Keratinocyte (primary cell): ENCODE measurements around the gene ZNF425. TPM values are rescaled to one million over a fixed set of nuclear protein-coding genes. Genes with fewer than 3 reads are reported as not detected.

Experiments
- DNase-seq: peaks from one replicate; pipeline ENCODE4 v3.0.0-alpha.2; 2011; ENCODE audit warnings: low read depth, missing footprints, low spot score
- FAIRE-seq: peaks from 2 replicates; lab custom pipeline; 2011; peaks lifted over from hg19 to GRCh38; lab: Jason Lieb, UNC
- H2AFZ ChIP-seq: 2 replicates; pipeline ENCODE4 v1.6.0; 2012; ENCODE audit warnings: low read length, control low read depth, inconsistent platforms; ENCODE audit not compliant: control insufficient read depth
- H3K27ac ChIP-seq: 2 replicates; pipeline ENCODE4 v1.5.1; 2011; ENCODE audit warnings: low read length; ENCODE audit not compliant: control insufficient read depth, insufficient read depth
- H3K27me3 ChIP-seq: 3 replicates; pipeline ENCODE4 v1.6.0; 2011; ENCODE audit warnings: low read length; ENCODE audit not compliant: control insufficient read depth, insufficient read depth; ENCODE audit errors: extremely low read depth
- H3K36me3 ChIP-seq, 2 experiments: 2 replicates in 1 of 2; 3 replicates in 1 of 2; pipeline ENCODE4 v1.5.1; 2011; ENCODE audit warnings: low read length in 2 of 2, mild to moderate bottlenecking in 1 of 2; ENCODE audit not compliant: control insufficient read depth in 2 of 2, insufficient read depth in 2 of 2; ENCODE audit errors: extremely low read depth in 1 of 2
- H3K4me1 ChIP-seq: 3 replicates; pipeline ENCODE4 v1.5.1; 2011; ENCODE audit warnings: low read length; ENCODE audit not compliant: control insufficient read depth, insufficient read depth; ENCODE audit errors: extremely low read depth
- H3K4me2 ChIP-seq: 3 replicates; pipeline ENCODE4 v1.6.0; 2011; ENCODE audit warnings: low read depth, low read length; ENCODE audit not compliant: control insufficient read depth, insufficient read depth; ENCODE audit errors: extremely low read depth
- H3K4me3 ChIP-seq, 3 experiments: fragments of 200-600 bp in 1 of 3; sonication (generic) in 1 of 3; 2 replicates in 2 of 3; 3 replicates in 1 of 3; pipeline ENCODE4 v1.5.1; 2011 to 2016; ENCODE audit warnings: low read length in 3 of 3, mild to moderate bottlenecking in 3 of 3, control low read depth in 2 of 3, inconsistent platforms in 1 of 3, low read depth in 1 of 3, mixed read lengths in 1 of 3, mixed run types in 1 of 3, moderate library complexity in 1 of 3; ENCODE audit not compliant: control insufficient read depth in 2 of 3, insufficient read depth in 2 of 3; ENCODE audit errors: extremely low read depth in 1 of 3
- H3K79me2 ChIP-seq: 2 replicates; pipeline ENCODE4 v1.6.0; 2012; ENCODE audit warnings: low read length; ENCODE audit not compliant: control insufficient read depth, insufficient read depth
- H3K9ac ChIP-seq: 3 replicates; pipeline ENCODE4 v1.6.0; 2011; ENCODE audit warnings: low read length; ENCODE audit not compliant: control insufficient read depth, insufficient read depth; ENCODE audit errors: extremely low read depth
- H3K9me1 ChIP-seq: 3 replicates; pipeline ENCODE4 v1.6.0; 2011; ENCODE audit warnings: low read length; ENCODE audit not compliant: control insufficient read depth, insufficient read depth; ENCODE audit errors: extremely low read depth
- H3K9me3 ChIP-seq: 2 replicates; pipeline ENCODE4 v1.5.1; 2012; ENCODE audit warnings: low read depth, low read length; ENCODE audit not compliant: control insufficient read depth
- H4K20me1 ChIP-seq: 3 replicates; pipeline ENCODE4 v1.6.0; 2011; ENCODE audit warnings: low read length; ENCODE audit not compliant: control insufficient read depth, insufficient read depth; ENCODE audit errors: extremely low read depth
- EZH2 ChIP-seq: IDR thresholded peaks from one replicate; pipeline ENCODE4 v1.6.1; 2012; ENCODE audit warnings: inconsistent platforms, mild to moderate bottlenecking, low read length, moderate library complexity
- dilution Hi-C: fragments of 300-500 bp; cut with MboI; formaldehyde crosslinking; loops from one replicate; pipeline ENCODE4 v1.7.0; 2020; ENCODE audit warnings: low sequenced_read_pairs; ENCODE audit not compliant: extremely low pct_ligation_motif_present
- polyA plus RNA-seq, 5 experiments: library from polyadenylated mRNA; depleted of rRNA in 3 of 5; stranded (reverse) in 3 of 5; stranded (forward) in 1 of 5; unstranded in 1 of 5; fragments of >200 nt; gene quantifications; 1 replicate in 1 of 5; 2 replicates in 3 of 5; 3 replicates in 1 of 5; pipeline versions ENCODE4 v1.2.1 to v1.2.3, GENCODE V29; 2011 to 2012; ENCODE audit warnings: missing spikeins in 2 of 5, low read depth in 1 of 5, low replicate concordance in 1 of 5
- TF ChIP-seq, protein P1 (sequence below), 3 experiments: IDR thresholded peaks in 1 of 3; conservative IDR thresholded peaks in 1 of 3; optimal IDR thresholded peaks in 1 of 3; 2 replicates in 2 of 3; 3 replicates in 1 of 3; pipeline versions ENCODE3 to v1.5.1; 2011; ENCODE audit warnings: low read length in 3 of 3, mild to moderate bottlenecking in 3 of 3, moderate library complexity in 2 of 3, control low read depth in 1 of 3, inconsistent platforms in 1 of 3; ENCODE audit not compliant: insufficient read depth in 2 of 3; ENCODE audit errors: extremely low read depth in 1 of 3

ZNF425 gene
- polyA plus RNA-seq, 1 donor (not counting 4 experiments of a cell fraction or from before 2014, with no cell fraction given) = 1.8 TPM

- dilution Hi-C loops = no loop called here
- Histone ChIP-seq H3K36me3 (peaks cover 0 to 8% of the 10 kb centered on the region in 2 experiments), H3K4me3 (no peak overlapping the region), H3K9ac (no peak overlapping the region), H3K27ac (no peak overlapping the region), H3K9me1 (no peaks in the 10 kb centered on the region), H3K27me3 (no peaks in the 10 kb centered on the region), H2AFZ (no peak overlapping the region), H3K4me1 (no peaks in the 10 kb centered on the region), H3K79me2 (no peaks in the 10 kb centered on the region), H3K9me3 (no peaks in the 10 kb centered on the region), H4K20me1 (no peaks in the 10 kb centered on the region), H3K4me2 (no peak overlapping the region)
- FAIRE-seq (no peak), DNase-seq (no peak)
- TF ChIP-seq EZH2 = no peak
- TF ChIP-seq, protein P1, sequence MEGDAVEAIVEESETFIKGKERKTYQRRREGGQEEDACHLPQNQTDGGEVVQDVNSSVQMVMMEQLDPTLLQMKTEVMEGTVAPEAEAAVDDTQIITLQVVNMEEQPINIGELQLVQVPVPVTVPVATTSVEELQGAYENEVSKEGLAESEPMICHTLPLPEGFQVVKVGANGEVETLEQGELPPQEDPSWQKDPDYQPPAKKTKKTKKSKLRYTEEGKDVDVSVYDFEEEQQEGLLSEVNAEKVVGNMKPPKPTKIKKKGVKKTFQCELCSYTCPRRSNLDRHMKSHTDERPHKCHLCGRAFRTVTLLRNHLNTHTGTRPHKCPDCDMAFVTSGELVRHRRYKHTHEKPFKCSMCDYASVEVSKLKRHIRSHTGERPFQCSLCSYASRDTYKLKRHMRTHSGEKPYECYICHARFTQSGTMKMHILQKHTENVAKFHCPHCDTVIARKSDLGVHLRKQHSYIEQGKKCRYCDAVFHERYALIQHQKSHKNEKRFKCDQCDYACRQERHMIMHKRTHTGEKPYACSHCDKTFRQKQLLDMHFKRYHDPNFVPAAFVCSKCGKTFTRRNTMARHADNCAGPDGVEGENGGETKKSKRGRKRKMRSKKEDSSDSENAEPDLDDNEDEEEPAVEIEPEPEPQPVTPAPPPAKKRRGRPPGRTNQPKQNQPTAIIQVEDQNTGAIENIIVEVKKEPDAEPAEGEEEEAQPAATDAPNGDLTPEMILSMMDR (optimal IDR thresholded peaks at IDR 0.05 in 1 of 3, IDR thresholded peaks at IDR 0.05 in 1 of 3, conservative IDR thresholded peaks at IDR 0.05 in 1 of 3; ENCODE audit: extremely low read depth in 1 of 3, insufficient read depth in 2 of 3, low read length in 3 of 3) = no peak
Observed at GRCh38 chr7:149100821-149101220, 25.3 kb downstream of the ZNF425 start.

GRCh38 chr7:149099058-149099457 is 27.1 kb downstream of the ZNF425 start:
- Histone ChIP-seq H3K27me3 (no peaks in the 10 kb centered on the region), H3K27ac (no peak overlapping the region), H3K9me3 (no peaks in the 10 kb centered on the region), H3K4me2 (no peak overlapping the region), H3K4me3 (no peak overlapping the region), H4K20me1 (no peaks in the 10 kb centered on the region), H3K4me1 (no peaks in the 10 kb centered on the region), H3K36me3 (peaks cover 0 to 4% of the 10 kb centered on the region in 2 experiments), H3K9ac (no peak overlapping the region), H3K9me1 (no peaks in the 10 kb centered on the region), H3K79me2 (no peaks in the 10 kb centered on the region), H2AFZ (no peak overlapping the region)
- no peak for TF ChIP-seq EZH2
- TF ChIP-seq, protein P1 (optimal IDR thresholded peaks at IDR 0.05 in 1 of 3, IDR thresholded peaks at IDR 0.05 in 1 of 3, conservative IDR thresholded peaks at IDR 0.05 in 1 of 3; ENCODE audit: extremely low read depth in 1 of 3, insufficient read depth in 2 of 3, low read length in 3 of 3) = no peak
- dilution Hi-C loops = no loop called here
- FAIRE-seq (no peak), DNase-seq (no peak)
